Peyer's patch (tissue), 4 donors: ENCODE results near the gene ERC1. TPM values are rescaled to one million over a fixed set of nuclear protein-coding genes. Genes with fewer than 3 reads are reported as not detected.
"Not testable (repeated sequence)": the region's sequence is repeated elsewhere in the genome, so short reads cannot be mapped to it uniquely, and the experiment has no call there.

ENCODE experiments used
- DNase-seq, 3 donors: peaks; one replicate each; pipeline ENCODE4 v3.0.0-alpha.2; 2017 to 2019
- H3K27ac ChIP-seq, 4 donors: fragments of 200-600 bp; sonication (generic); one replicate each; pipeline ENCODE4 v1.5.1; 2016 to 2019
- H3K27me3 ChIP-seq, 2 donors: fragments of 200-600 bp; sonication (generic); one replicate each; pipeline ENCODE4 v1.5.1; 2019
- H3K36me3 ChIP-seq, 3 donors: fragments of 200-600 bp; sonication (generic); one replicate each; pipeline ENCODE4 v1.5.1; 2016 to 2019
- H3K4me1 ChIP-seq, 4 donors: fragments of 200-600 bp; sonication (generic); one replicate each; pipeline ENCODE4 v1.5.1; 2016 to 2019
- H3K4me3 ChIP-seq, 4 donors: fragments of 200-600 bp; sonication (generic); 1 replicate in 3 of 4; 2 replicates in 1 of 4; pipeline ENCODE4 v1.5.1; 2016 to 2019; ENCODE audit warnings: mild to moderate bottlenecking in 1 of 4
- H3K9me3 ChIP-seq, 4 donors: fragments of 200-600 bp; sonication (generic); one replicate each; pipeline ENCODE4 v1.5.1; 2016 to 2019; ENCODE audit warnings: mild to moderate bottlenecking in 1 of 4
- POLR2A ChIP-seq, 2 donors: fragments of 450-650 bp; IDR thresholded peaks; one replicate each; pipeline ENCODE4 v1.5.1; 2017; ENCODE audit warnings: antibody characterized with exemption in 2 of 2, mild to moderate bottlenecking in 2 of 2, moderate library complexity in 2 of 2
- total RNA-seq, 4 donors: library from RNA; depleted of rRNA; stranded (reverse); fragments of >200 nt; gene quantifications; one replicate each; pipeline ENCODE4 v1.1.0, GENCODE V29; 2016
- TF ChIP-seq, protein P1 (sequence below), 6 experiments: fragments of 450-650 bp in 4 of 6; fragments of 200-600 bp in 2 of 6; sonication (generic) in 1 of 6; IDR thresholded peaks; one replicate each; pipeline ENCODE4 v1.5.1; 2017 to 2019; ENCODE audit warnings: antibody characterized with exemption in 6 of 6, mild to moderate bottlenecking in 3 of 6, moderate library complexity in 1 of 6

Gene ERC1
- total RNA-seq, 4 donors from 2014 or later: 26.5 to 184 (median 31.7) TPM

GRCh38 chr12:1094714-1095113, 103.7 kb downstream of the ERC1 start:
- no peak overlapping the region for H3K4me3 ChIP-seq
- H3K4me1 ChIP-seq: peaks cover 0 to 13% (median 0%) of the 10 kb centered on the region in 4 donors
- H3K9me3 ChIP-seq: no peaks in the 10 kb centered on the region
- H3K27me3 ChIP-seq: no peaks in the 10 kb centered on the region
- TF ChIP-seq POLR2A (IDR thresholded peaks at IDR 0.05): no peak
- TF ChIP-seq, protein P1, sequence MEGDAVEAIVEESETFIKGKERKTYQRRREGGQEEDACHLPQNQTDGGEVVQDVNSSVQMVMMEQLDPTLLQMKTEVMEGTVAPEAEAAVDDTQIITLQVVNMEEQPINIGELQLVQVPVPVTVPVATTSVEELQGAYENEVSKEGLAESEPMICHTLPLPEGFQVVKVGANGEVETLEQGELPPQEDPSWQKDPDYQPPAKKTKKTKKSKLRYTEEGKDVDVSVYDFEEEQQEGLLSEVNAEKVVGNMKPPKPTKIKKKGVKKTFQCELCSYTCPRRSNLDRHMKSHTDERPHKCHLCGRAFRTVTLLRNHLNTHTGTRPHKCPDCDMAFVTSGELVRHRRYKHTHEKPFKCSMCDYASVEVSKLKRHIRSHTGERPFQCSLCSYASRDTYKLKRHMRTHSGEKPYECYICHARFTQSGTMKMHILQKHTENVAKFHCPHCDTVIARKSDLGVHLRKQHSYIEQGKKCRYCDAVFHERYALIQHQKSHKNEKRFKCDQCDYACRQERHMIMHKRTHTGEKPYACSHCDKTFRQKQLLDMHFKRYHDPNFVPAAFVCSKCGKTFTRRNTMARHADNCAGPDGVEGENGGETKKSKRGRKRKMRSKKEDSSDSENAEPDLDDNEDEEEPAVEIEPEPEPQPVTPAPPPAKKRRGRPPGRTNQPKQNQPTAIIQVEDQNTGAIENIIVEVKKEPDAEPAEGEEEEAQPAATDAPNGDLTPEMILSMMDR (IDR thresholded peaks at IDR 0.05): no peak
- no peaks in the 10 kb centered on the region for H3K36me3 ChIP-seq
- no peak overlapping the region for H3K27ac ChIP-seq
- no peak for DNase-seq

DNA sequence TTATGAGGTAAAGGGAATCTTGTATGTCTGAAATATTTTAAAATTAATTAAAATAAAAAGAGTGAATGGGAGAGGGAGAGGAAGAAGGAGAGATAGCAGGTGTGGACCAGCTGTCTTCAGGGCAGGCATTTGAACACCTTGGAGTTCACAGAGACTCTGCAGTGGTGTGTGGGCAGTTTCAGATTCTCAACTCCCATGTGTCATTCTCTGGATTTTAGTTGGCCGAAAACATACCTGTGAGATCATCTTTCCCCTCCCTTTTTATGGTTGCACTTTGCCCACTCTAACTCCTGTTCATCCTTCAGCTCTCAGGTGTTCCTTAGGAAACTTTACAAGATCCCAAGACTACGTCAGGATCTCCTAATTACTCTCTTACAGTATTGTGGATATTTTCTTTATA, 108.1 kb downstream of the ERC1 start:
- Histone ChIP-seq H3K4me1 (no peaks in the 10 kb centered on the region), H3K27me3 (no peaks in the 10 kb centered on the region), H3K27ac (no peak overlapping the region), H3K4me3 (no peak overlapping the region), H3K9me3 (no peaks in the 10 kb centered on the region), H3K36me3 (no peaks in the 10 kb centered on the region)
- no peak for DNase-seq
- TF ChIP-seq POLR2A (IDR thresholded peaks at IDR 0.05): no peak
- TF ChIP-seq, protein P1 (IDR thresholded peaks at IDR 0.05): no peak

DNA sequence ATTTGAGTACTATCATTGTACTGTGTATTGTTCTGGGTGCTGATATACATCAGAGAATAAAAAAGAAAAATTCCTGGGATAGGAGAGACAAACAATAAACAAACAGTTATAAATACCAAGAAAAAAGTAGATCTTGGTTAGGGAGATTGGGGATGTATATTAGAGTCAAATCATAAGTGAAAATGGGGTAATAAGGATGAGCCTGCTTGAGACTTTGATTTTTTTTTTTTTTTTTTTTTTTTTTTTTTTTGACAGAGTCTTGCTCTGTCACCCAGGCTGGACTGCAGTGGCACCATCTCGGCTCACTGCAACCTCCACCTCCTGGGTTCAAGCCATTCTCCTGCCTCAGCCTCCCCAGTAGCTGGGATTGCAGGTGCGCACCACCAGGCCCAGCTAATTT, 108.6 kb downstream of the ERC1 start:
- not testable (repeated sequence) for H3K27me3 ChIP-seq, H3K4me1 ChIP-seq, H3K27ac ChIP-seq, H3K4me3 ChIP-seq, DNase-seq, H3K9me3 ChIP-seq, H3K36me3 ChIP-seq

DNA sequence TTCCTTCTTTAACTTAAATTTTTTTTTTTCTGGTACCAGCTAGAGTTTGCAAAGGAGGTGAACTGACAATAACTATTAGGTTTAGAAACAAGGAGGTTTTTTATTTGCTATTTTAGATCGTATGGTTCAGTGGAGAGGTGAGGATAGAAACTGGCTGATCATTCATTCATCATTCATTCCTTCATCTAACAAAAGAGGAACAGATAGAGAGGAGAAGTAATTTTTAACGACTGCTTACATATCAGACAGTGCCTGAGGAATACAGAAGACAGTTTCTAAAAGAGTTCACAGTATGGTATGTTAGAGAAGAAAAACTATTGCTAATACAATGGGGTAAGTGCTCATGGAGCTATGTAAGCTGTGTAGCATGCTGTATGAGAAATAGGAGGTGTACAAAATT, 111.1 kb downstream of the ERC1 start:
- H3K4me1 ChIP-seq: no peaks in the 10 kb centered on the region
- no peaks in the 10 kb centered on the region for H3K9me3 ChIP-seq
- no peak overlapping the region for H3K4me3 ChIP-seq
- H3K27ac ChIP-seq: no peak overlapping the region
- TF ChIP-seq POLR2A (IDR thresholded peaks at IDR 0.05): no peak
- TF ChIP-seq, protein P1 (IDR thresholded peaks at IDR 0.05): no peak
- H3K27me3 ChIP-seq: no peaks in the 10 kb centered on the region
- H3K36me3 ChIP-seq: no peaks in the 10 kb centered on the region
- no peak for DNase-seq

- DNase-seq: no peak
- no peaks in the 10 kb centered on the region for H3K4me1 ChIP-seq
- no peak overlapping the region for H3K4me3 ChIP-seq
- no peaks in the 10 kb centered on the region for H3K9me3 ChIP-seq
- TF ChIP-seq, protein P1 (IDR thresholded peaks at IDR 0.05): no peak
- no peak for TF ChIP-seq POLR2A (IDR thresholded peaks at IDR 0.05)
- no peak overlapping the region for H3K27ac ChIP-seq
- H3K36me3 ChIP-seq: no peaks in the 10 kb centered on the region
- H3K27me3 ChIP-seq: no peaks in the 10 kb centered on the region
These were observed 111.9 kb downstream of the ERC1 start for GRCh38 chr12:1102791-1103450.

DNA sequence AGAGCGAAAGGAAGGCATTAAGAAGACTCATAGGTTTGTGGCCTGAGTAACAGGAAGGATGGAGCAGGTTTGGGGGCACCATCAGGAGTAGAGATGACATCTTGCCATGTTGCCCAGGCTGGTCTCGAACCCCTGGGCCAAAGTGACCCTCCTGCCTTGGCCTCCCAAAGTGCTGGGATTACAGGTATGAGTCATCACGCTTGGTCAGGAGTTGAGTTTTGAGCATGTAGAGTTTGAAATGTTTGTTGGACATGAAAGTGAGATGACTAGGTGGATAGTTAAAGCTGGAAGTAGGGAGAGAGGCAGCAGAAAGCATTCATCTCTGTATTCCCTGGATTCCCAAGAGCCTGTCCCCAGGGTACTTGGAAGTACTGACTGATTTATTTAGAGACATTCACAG, 112.6 kb downstream of the ERC1 start:
- TF ChIP-seq, protein P1 (IDR thresholded peaks at IDR 0.05): no peak
- TF ChIP-seq POLR2A (IDR thresholded peaks at IDR 0.05): no peak
- no peaks in the 10 kb centered on the region for H3K36me3 ChIP-seq
- no peaks in the 10 kb centered on the region for H3K9me3 ChIP-seq
- no peak for DNase-seq
- H3K27me3 ChIP-seq: no peaks in the 10 kb centered on the region
- no peak overlapping the region for H3K27ac ChIP-seq
- H3K4me1 ChIP-seq: no peaks in the 10 kb centered on the region
- H3K4me3 ChIP-seq: no peak overlapping the region
